ENCODE results near the gene FAM181B.
A peak's percentile ranks its signal among the peaks of the same experiment; 100 is the strongest.

FAM181B gene, protein sequence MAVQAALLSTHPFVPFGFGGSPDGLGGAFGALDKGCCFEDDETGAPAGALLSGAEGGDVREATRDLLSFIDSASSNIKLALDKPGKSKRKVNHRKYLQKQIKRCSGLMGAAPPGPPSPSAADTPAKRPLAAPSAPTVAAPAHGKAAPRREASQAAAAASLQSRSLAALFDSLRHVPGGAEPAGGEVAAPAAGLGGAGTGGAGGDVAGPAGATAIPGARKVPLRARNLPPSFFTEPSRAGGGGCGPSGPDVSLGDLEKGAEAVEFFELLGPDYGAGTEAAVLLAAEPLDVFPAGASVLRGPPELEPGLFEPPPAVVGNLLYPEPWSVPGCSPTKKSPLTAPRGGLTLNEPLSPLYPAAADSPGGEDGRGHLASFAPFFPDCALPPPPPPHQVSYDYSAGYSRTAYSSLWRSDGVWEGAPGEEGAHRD

DNA sequence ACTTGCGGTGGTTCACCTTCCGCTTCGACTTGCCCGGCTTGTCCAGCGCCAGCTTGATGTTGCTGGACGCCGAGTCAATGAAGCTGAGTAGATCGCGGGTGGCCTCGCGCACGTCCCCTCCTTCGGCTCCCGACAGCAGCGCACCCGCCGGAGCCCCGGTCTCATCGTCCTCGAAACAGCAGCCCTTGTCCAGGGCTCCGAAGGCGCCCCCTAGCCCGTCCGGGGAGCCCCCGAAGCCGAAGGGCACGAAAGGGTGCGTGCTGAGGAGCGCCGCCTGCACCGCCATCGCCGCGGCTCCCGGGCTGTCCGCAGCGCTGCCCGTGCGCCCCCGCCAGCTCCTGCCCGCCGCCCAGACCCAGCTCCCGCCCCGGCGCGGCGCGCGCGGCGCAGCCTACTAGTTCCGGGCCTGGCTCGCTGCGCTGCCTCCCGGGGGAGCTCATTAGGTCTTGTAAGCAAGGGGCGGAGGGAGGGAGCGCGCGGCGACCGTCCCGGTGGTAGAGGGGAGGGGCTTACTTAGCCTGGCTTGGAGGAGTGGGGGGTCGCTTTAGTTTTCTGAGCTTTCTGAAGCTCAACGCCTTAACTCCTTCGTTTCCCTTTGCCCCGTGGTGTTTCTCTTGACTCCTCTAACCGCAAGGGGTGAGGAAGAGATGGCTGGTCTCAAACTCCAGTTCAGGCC is at the start of gene FAM181B:
TSS of gene FAM181B (minus strand) at position 421 of the 676 bp plus-strand sequence. CDS start at position 286, 135 bp downstream.
- peak; percentile 77 for DNase-seq

DNA sequence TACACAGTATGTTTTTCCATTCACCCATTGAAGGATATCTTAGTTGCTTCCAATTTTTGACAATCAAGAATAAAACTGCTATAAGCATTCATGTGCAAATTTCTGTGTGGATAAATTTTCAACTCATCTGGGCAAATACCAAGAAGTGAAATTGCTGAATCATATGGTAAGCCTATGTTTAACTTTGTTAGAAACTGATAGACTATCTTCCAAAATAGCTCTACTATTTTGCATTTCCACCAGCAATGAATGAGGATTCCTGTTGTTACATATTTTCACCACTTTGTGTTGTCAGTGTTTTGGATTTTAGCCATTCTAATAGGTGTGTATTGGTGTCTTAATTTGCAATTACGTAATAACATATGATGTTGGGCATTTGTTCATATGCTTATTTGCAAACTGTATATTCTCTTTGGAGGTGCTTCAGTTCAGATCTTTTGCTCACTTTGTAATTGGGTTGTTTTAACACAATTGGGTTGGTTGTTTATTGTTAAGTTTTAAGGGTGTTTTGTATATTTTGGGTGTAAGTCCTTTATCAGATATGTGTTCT is 49.2 kb upstream of the FAM181B start:
- no peak for DNase-seq

DNA sequence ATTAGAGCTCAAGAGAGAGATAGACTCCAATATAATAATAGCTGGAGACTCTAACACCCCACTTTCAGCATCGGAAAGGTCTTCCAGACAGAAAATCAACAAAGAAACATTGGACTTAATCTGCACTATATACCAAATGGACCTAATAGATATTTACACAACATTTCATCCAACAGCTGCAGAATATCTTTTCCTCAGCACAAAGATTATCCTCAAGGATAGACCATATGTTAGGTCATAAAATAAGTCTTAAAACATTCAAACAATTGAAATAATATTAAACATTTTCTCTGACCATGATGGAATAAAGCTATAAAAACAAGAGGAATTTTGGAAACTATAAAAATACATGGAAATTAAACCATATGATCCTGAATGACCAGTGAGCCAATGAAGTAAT is 45.1 kb upstream of the FAM181B start:
- DNase-seq: no peak

DNA sequence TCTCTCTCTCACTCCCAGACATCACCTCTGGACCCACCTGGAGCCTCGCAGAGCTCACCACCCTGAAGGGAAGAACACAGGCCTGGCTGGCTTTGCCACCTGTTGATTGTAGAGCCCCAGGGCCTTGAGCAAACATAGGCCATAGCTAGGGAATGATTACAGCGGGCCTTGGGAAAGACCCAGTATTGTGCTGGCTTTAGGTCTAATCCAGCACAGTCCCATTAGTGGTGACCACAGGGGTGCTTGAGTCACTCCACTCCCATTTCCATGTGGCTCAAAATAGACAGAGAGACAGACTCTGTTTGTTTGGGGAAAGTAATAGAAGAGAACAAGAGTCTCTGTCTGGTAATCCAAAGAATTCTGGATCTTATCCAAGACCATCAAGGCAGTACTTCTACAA is 42.7 kb upstream of the FAM181B start:
- no peak for DNase-seq

DNA sequence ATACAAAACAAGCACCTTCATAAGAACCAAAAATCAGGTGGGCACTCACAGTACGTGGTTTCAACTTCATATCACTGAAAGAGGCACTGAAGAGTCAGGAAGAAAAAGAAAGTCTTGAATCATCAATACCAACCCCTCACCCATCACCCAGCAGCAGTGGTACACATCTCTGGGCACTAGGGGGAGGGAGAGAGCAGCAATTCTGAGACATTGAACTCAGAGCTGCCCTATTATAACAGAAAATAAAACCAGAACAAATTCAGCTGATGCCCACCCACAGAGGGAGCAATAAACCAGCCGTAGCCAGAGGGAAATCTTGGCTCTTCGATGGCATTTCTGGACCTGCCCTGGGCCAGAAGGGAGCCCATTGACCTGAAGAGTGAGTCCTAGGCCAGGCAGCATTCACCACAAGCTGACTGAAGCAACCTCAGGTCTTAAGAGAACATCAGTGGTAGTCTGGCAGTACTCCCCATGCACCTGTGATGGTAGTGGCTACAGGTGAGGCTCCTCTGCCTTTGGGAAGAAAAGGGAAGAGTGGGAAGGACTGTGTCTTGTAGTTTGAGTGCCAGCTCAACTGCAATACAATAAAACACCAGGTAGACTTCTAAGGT is 42.2 kb upstream of the FAM181B start:
- no peak for DNase-seq

DNA sequence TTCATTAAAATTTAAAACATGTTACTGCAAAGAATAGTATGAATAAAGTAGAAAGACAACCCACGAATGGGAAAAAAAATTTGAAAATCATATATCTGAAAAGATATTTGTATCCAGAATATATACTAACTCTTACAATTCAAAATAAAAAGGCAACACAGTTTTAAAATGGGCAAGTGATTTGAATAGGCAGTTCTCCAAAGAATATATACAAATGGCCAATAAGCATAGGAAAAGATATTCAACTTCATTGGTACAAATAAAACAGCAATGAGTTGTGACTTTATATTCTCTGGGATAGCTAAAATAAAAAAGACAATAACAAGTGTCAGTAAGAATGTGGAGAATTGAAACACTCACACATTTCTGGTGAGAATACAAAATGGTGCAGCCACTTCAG is 41.6 kb upstream of the FAM181B start:
- no peak for DNase-seq

DNA sequence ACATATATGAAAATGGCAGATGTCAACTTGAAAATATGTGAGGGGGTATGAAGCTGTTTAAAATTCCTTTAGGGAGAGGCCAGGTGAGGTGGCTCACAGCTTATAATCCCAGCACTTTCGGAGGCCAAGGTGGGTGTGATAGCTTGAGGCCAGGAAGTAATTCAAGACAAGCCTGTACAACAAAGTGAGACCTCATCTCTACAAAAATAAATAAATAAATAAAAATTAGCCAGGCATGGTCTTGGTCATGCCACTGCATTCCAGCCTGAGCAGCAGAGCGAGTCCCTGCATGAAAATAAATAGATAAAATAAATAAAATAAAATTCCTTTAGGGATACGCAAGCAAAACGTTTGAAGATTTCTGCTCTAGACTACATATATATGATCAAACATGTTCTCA is 38.1 kb upstream of the FAM181B start:
- no peak for DNase-seq

DNA sequence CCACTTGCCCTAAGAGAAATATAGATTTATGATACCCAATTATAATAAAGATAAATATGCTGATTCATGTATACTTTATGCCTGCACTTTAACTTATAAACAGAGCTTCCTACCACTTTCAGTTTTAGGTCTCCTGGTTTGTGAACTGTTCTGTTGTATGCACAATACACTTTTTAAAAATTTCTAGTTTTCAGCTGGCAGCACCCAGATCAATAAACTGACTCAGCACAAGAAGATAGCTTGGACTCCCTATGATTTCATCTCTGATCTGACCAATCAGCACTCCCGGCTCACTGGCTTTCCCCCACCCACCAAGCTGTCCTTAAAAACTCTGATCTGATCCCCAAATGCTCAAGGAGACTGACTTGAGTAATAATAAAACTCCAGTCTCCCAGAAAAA is 33.5 kb upstream of the FAM181B start:
- DNase-seq: no peak

DNA sequence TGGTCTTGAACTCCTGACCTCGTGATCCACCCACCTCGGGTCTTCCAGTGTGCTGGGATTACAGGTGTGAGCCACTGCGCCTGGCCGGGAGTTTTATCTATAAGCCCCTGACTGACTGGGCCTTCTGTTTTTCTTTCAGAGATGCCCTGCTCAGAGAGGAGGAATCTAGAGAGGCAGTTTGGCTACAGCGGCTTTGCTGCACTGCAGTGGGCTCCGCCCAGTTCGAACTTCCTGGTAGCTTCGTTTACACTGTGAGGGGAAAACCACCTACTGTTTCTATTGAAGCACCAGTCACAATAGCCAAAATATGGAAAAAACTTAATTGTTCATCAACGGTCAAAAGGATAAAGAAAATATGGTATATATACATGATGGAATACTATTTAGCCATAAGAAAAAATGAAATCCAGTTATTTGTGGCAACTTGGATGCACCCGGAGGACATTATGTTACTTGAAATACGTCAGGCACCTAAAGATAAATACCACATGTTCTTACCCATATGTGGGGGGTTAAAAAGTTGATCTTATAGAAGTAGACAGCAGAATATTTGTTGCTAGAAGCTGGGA is 31.9 kb upstream of the FAM181B start:
- no peak for DNase-seq

DNA sequence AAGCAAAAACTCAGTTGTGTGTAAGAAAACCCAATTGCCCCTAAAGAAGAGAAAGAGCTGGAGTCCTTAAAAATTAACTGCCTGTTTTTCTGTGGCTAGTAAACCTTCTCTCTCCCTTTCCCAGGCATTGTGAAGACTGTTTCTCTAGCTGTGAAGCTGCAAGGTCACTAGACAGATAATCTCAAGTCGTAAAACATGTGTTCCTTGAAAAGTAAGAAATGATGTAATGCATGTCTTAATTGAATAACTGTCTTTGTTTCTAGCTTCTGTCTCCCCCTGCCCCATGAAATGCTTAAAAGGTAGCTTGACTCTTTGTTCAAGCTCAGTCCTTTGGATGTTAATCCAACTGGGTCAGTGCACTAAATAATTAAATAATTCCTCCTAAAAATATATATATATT is 29.5 kb upstream of the FAM181B start:
- no peak for DNase-seq

DNA sequence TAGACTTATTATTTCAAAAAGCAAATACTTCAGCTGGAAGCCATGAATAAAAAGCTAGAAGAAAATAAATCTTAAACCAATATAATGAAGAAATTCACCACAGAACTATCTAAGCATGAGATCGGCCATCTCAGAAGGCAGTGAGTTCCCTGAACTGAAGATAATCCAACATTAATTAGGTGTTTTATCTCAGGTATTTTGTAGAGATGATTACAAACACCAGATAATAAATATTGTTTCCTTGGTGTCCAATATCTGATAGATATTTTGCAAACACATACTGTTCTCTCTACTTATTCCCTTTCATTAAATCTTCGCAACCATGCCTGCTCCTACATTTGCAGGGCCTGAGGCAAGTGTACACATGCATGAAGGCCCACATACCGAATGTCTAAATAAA is 26.0 kb upstream of the FAM181B start:
- no peak for DNase-seq

DNA sequence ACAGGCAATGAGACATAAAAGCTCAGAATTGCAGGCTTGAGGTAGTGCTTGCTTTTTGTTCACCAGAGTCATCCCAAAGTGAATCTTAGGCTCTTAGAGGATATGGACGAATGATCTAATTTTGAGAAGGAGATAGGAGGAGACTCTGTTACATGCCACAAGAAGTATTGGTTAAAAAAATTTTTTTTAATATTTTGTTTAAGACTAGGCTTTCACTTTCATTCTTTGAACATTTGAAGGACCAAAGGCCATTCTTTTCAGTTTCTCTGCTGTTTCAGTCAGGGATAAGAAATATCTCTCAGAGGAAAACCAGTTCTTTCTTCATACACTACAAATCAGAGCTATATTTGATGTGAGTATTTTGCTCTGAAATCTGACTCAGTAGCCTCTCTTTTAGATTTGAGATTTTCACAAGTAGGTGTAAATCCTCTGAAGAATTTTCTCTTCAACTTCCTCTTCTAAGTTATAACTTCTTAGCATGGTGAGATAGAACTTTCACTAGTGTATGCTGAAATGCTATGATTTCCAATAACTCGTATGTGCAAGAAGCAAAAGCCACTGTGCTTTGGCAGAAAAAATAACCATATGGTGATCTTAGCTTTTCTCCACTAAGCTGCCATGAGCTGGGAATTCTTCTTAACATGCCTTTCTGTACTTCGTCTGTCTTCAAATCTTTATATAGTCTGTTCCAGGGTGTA is 24.1 kb upstream of the FAM181B start:
- no peak for DNase-seq

DNA sequence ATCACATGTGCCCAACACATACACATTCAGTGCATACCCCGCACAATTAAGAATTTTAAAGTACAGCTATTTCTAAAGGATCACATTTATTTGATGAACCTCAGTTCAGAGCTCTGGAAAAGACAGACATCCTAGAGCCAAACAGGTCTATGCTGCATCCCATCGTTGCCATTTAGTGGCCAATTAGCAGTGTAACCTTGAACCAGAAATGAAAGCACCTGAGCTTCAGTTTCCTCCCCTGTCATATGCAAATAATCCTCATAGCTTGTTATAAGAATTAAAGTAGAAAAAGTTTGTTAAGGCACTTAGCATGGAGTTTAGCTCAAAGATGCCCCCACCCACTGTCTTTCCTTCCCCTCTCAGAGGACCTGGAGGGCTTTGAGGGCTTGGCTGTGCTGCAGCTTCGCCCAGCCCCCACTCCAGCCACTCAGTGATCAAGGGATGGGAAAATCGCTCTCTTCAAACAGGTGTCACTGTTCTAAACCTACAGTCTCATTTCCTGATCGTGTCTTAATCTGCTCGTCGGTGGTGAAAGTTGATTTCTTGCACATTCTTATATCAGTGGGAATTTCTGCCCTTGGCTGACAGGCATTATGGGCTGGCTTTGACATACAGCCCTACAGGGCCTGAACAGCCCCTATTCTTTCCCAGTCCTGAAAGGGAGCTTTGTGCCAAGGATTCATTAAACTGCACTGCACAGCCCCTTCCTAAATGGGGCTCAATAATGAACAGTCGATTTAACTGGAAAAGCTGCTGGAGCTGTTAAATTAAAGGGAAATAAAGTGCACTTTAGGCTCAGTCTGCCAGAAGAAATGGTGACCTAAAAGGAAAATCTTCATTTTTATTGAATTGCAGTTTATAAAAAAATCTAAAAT is 23.3 kb upstream of the FAM181B start:
- DNase-seq: no peak

DNA sequence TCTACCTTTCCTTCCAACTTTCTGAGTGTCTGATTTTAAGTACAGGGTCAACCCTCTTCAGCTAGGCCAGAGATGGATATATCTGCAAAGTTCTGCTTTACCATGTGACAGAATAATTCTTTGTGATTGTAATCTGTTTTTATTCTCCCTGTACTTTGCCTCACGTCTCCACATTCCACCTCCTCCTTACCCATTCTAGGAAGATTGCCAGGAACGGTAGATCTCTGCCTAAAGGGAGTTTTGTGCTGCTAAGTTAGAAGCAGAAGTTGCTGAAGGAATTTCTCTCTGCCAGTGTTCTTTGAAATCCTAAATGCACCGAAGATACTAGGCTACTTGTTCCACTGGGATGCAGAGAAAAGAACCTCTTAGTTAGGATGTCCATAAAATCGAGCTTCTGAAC is 20.7 kb upstream of the FAM181B start:
- DNase-seq: no peak

DNA sequence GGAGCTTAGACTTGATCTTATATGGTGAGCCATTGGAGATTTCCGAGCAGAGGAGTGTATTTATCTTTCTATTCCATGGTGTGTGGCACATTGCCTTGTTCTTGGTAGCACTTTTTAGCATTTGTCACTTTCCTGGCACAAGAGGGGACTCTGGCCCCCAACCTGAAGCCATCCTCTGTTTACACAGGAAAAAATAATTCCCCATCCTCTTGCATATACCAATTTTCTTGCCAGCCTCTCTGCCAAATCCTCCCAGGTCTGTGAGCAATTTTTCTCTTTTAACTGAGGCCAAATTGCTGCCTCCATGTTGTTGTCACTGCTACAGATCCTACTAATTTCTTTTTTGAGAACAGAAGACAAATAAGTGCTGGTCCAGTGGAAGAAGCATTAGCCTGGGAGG is 20.3 kb upstream of the FAM181B start:
- no peak for DNase-seq

DNA sequence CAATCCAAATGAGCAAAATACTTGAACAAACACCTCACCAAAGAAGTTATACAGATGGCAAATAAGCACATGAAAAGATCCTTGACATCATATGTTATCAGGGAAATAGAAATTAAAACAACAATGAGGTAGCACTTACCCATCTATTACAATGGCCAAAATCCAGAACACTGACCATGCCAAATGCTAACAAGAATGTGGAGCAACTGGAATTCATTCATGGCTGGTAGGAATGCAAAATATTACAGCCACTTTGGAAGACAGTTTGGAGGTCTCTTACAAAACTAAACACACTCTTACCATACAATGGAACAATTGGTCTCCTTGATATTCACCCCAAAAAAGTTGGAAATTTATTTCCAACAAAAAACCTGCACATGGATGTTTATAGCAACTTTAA is 19.1 kb upstream of the FAM181B start:
- no peak for DNase-seq

DNA sequence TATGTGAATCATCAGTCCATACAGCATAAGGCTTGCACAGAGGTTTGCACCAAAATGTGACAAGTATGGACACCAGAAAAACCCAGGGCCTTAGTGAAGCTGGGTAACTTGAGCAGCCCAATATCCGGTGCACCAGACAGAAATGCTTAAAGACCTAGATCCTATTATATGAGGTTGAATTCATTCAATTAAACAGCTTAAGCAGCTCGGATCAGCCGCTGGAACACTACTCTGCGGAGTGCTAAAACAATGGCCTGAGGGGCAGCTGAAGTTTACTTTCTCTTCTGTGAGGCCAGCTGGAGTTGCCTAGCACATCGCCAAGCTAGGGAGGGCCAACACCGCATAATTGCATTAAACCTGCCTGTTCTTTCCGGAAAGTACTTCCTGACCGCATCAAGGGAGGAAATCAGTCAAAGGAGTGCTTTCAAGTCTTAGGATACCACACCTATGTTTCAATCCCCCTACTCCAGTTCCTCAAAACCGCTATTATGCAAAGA is 17.0 kb upstream of the FAM181B start:
- no peak for DNase-seq

DNA sequence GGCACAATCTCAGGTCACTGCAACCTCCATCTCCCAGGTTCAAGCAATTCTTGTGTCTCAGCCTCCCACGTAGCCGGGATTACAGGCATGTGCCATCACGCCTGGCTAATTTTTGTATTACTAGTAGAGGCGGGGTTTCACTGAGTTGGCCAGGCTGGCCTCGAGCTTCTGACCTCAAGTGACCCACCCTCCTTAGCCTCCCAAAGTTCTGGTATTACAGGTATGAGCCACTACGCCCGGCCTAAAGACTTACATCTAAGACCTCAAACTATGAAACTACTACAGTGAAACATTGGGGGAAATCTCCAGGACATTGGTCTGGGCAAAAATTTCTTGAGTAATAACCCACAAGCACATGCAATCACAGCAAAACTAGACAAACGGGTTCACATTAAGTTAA is 13.8 kb upstream of the FAM181B start:
- DNase-seq: no peak

DNA sequence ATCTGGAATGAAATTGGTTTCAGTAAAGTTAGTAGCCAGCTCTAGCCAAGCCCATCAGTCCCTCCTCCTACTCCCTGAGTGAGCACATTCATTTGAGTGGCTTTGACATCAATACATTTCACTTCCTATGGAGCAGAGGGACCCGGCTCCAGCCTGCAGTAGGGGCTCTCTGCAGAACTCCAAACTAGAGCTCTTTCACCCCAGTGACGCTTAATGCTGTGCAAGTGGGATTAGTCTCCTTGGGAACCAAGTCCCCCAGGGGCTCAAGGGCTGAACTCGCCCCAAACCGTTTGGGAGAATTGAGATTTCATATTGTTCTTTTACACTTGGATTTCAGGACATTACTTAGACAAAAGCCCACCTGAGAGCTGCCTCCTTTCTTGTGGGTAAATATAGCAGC is 4.4 kb upstream of the FAM181B start:
- DNase-seq: no peak

DNA sequence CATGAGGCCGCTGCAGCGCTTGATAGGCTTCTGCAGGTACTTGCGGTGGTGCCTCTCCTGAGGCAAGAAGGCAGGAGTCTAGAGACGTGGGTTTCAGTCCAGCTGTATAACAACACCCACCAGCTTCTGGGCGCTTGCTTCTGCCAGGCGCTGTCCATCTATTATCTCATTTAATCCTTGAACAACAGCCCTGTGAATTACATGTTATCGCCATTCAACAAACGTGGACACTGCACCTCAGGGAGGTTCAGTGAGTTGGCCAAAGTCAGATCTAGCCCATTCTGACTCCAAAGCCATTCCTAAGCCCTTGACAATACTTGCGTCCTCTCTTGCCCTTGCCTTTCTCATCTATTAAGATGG is 436 bp upstream of the FAM181B start:
- DNase-seq: no peak

DNA sequence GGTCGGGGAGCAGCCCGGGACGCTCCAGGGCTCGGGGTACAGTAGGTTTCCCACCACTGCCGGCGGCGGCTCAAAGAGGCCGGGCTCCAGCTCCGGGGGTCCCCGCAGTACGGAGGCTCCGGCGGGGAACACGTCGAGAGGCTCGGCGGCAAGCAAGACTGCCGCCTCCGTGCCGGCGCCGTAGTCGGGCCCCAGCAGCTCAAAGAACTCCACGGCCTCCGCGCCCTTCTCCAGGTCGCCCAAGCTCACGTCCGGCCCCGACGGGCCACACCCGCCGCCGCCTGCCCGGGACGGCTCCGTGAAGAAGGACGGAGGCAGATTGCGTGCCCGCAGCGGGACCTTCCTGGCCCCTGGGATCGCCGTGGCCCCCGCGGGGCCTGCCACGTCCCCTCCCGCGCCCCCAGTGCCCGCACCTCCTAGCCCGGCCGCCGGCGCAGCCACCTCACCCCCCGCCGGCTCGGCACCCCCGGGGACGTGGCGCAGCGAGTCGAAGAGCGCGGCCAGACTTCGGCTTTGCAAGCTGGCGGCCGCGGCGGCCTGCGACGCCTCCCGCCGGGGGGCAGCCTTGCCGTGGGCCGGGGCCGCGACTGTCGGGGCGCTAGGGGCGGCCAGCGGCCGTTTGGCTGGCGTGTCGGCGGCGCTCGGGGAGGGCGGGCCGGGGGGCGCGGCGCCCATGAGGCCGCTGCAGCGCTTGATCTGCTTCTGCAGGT is 775 bp downstream of the FAM181B start:
- no peak for DNase-seq

Data from right forelimb (tissue), 1 donor.